Activated CD4-positive, alpha-beta T cell treated with anti-CD3 and anti-CD28 coated beads, Interleukin-2, amount 10 ng/mL, durations not matched to agents 7 days and 5 days (primary cell): ENCODE measurements around the gene FCSK. TPM values are rescaled to one million over a fixed set of nuclear protein-coding genes. Genes with fewer than 3 reads are reported as not detected.

ENCODE experiments used
- CTCF ChIA-PET: fragments of 350-600 bp; sonication (Branson Sonifier 250); formaldehyde crosslinking; loops from one replicate; lab custom pipeline; 2021; ENCODE audit warnings: antibody characterized with exemption; lab: Charles Lee
- POLR2A ChIA-PET: fragments of 350-600 bp; sonication (Branson Sonifier 250); formaldehyde crosslinking; loops from one replicate; lab custom pipeline; 2021; ENCODE audit warnings: antibody characterized with exemption; lab: Charles Lee
- DNase-seq: peaks from one replicate; pipeline ENCODE4 v3.0.0-alpha.2; 2020
- H3K27ac Mint-ChIP-seq: one replicate; pipeline ENCODE4 v1.8.0; 2021; ENCODE audit warnings: mild to moderate bottlenecking, moderate library complexity, mixed read lengths
- H3K27me3 Mint-ChIP-seq: one replicate; pipeline ENCODE4 v1.8.0; 2021; ENCODE audit warnings: mixed read lengths
- H3K36me3 Mint-ChIP-seq: one replicate; pipeline ENCODE4 v1.8.0; 2021; ENCODE audit warnings: low read depth, mixed read lengths
- H3K4me1 Mint-ChIP-seq: one replicate; pipeline ENCODE4 v1.8.0; 2021; ENCODE audit warnings: mixed read lengths
- H3K4me3 Mint-ChIP-seq: one replicate; pipeline ENCODE4 v1.8.0; 2021; ENCODE audit warnings: mild to moderate bottlenecking, moderate library complexity, mixed read lengths
- H3K9me3 Mint-ChIP-seq: one replicate; pipeline ENCODE4 v1.8.0; 2021; ENCODE audit warnings: mixed read lengths
- total RNA-seq, 2 experiments: library from RNA; stranded (reverse); gene quantifications; one replicate each; pipeline ENCODE4 v1.2.3, GENCODE V29; 2021

FCSK gene
- total RNA-seq, 2 experiments from 2014 or later = 16.8 to 18.8 TPM

DNA sequence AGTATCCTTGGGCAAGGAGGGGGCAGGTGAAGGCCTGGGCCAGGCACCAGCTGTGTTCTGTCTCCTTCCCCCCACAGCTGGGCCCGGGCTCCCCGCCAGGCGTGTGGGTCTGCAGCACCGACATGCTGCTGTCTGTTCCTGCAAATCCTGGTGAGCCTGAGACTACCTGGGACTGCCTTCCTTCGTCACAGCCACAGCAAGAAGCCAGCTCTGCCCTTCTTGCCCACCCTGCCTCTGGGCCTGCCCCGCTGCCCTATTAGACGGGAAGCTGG lies 12.3 kb downstream of the FCSK start:
- POLR2A ChIA-PET = no interaction called here
- no peaks in the 10 kb centered on the region for H3K9me3 Mint-ChIP-seq

DNA sequence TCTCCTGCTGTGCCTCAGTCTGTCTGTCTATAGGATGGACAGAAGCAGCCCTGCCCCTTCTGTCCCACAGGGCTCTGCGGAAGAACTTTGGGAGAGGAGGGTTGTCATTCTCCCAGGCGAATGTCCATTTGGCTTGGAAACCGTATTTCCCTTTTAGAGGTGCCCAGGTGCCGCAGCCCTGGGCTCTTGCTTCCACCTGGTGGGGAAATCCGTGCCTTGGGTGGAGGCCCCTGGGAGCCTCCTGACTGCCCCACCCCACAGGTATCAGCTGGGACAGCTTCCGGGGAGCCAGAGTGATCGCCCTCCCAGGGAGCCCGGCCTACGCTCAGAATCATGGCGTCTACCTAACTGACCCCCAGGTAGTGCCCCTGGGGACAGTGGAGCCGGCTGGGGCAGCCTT lies 12.7 kb downstream of the FCSK start:
- no peak overlapping the region for H3K27ac Mint-ChIP-seq
- no peaks in the 10 kb centered on the region for H3K4me1 Mint-ChIP-seq
- ChIA-PET POLR2A (no interaction called here), CTCF (interaction anchor here (1.0 kb wide), 1 partner anchor 11 kb away, joined by 3 read pairs; no protein-coding TSS in a partner anchor)
- no peaks in the 10 kb centered on the region for H3K9me3 Mint-ChIP-seq
- DNase-seq = no peak
- H3K27me3 Mint-ChIP-seq = no peaks in the 10 kb centered on the region
- H3K36me3 Mint-ChIP-seq = no peaks in the 10 kb centered on the region
- H3K4me3 Mint-ChIP-seq = no peak overlapping the region

More for the DNA sequence above, 12.3 kb downstream of the FCSK start:
- no peak overlapping the region for H3K27ac Mint-ChIP-seq
- CTCF ChIA-PET = interaction anchor here (1.0 kb wide), 1 partner anchor 10 kb away, joined by 3 read pairs; no protein-coding TSS in a partner anchor
- H3K4me3 Mint-ChIP-seq = no peak overlapping the region
- H3K27me3 Mint-ChIP-seq = no peaks in the 10 kb centered on the region
- no peak for DNase-seq
- H3K36me3 Mint-ChIP-seq = no peaks in the 10 kb centered on the region
- no peaks in the 10 kb centered on the region for H3K4me1 Mint-ChIP-seq

DNA sequence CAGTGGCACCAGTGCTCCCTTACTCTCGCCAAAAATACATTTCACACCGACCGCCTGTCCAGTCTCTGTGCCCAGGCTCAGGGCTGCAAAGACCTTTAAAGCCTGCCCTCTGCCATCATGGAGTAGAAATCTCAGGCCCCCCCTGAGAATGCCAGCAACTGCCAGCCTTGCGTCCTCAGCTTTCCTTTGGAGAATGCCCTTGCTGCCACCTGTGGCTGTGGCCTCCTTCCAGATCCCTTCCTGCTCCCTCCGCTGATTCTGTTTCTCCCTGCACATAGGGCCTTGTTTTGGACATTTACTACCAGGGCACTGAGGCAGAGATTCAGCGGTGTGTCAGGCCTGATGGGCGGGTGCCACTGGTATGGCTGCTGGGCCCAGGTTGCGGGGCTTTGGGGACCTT lies 13.2 kb downstream of the FCSK start:
- H3K36me3 Mint-ChIP-seq = no peaks in the 10 kb centered on the region
- H3K4me1 Mint-ChIP-seq = no peaks in the 10 kb centered on the region
- H3K9me3 Mint-ChIP-seq = no peaks in the 10 kb centered on the region
- POLR2A ChIA-PET = no interaction called here
- CTCF ChIA-PET = no interaction called here
- H3K27me3 Mint-ChIP-seq = no peaks in the 10 kb centered on the region
- DNase-seq = no peak
- H3K4me3 Mint-ChIP-seq = no peak overlapping the region
- H3K27ac Mint-ChIP-seq = peak overlapping the region; percentile 57

DNA sequence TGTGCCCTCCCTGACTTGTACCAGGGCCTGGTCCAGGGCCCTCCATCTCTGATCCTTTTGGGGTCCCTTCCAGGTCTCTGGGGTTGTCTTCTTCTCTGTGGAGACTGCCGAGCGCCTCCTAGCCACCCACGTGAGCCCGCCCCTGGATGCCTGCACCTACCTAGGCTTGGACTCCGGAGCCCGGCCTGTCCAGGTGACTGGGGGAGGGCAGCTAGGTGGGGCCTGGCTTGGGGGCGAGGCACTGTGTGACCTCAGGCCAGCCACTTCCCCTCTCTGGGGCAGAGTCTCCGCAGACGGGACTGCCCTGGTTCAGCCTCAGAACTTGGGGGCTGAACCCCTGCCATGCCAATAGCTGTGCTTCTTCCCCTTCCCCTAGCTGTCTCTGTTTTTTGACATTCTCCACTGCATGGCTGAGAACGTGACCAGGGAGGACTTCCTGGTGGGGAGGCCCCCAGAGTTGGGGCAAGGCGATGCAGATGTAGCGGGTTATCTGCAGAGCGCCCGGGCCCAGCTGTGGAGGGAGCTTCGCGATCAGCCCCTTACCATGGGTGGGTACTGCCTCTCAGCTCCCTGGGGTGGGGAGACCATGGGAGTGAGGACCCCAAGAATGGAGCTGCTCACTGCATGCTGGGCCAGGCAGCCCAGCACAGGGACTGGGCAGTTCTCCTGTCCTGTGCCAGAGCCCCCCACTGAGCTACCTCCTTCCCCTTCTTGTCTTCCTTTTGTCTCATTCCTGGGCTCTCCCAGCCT lies 14.6 kb downstream of the FCSK start:
- H3K36me3 Mint-ChIP-seq = no peaks in the 10 kb centered on the region
- CTCF ChIA-PET = interaction anchor here (0.6 to 1.6 kb wide), 6 partner anchors 8 to 99 kb away, joined by 3 to 4 read pairs (median 3); partner anchors contain the start of gene FCSK

DNA sequence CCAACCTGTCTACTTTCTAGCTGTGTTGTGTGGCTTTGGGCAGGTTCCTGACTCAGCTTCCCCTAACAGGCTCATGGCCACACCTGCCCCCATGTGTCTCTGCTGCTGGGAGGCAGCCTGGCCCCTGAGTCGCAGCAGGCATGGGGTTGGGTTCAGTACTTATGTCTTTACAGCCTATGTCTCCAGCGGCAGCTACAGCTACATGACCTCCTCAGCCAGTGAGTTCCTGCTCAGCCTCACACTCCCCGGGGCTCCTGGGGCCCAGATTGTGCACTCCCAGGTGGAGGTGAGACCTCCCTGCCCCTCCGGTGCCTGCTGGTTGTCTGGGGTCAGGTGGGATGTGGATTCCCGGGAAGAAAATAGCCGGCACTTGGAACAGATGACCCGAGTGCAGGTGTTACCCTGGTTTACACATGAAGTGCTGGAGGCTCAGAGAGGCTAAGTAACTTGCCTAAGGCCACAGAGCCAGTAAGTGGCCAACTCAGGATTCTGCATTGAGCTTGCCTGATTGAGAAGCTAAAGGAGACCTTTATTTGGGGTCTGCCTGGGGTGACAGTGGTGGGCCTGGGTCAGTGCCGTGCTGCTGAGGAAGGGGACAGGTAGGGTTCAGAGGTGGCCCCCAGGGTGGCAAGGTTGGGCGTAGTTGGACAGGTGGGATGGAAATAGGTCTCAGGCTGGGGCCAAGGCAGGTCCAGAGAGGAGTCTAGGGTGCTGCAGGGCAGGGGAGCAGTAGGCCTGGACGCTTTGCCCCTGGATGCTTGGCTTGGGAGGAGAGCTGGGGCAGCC lies 15.9 kb downstream of the FCSK start:
- CTCF ChIA-PET = interaction anchor here (1.1 to 1.6 kb wide), 3 partner anchors 8 to 89 kb away, joined by 3 to 4 read pairs (median 3); no protein-coding TSS in a partner anchor
- no peaks in the 10 kb centered on the region for H3K36me3 Mint-ChIP-seq
- H3K27me3 Mint-ChIP-seq = no peaks in the 10 kb centered on the region
- H3K4me1 Mint-ChIP-seq = no peaks in the 10 kb centered on the region
- POLR2A ChIA-PET = no interaction called here
- no peak overlapping the region for H3K4me3 Mint-ChIP-seq
- DNase-seq = no peak
- H3K27ac Mint-ChIP-seq = no peak overlapping the region
- no peaks in the 10 kb centered on the region for H3K9me3 Mint-ChIP-seq

More for the DNA sequence above, 14.6 kb downstream of the FCSK start:
- no peak overlapping the region for H3K4me3 Mint-ChIP-seq
- no peak for DNase-seq
- H3K4me1 Mint-ChIP-seq = no peaks in the 10 kb centered on the region
- H3K27ac Mint-ChIP-seq = no peak overlapping the region
- POLR2A ChIA-PET = no interaction called here
- H3K9me3 Mint-ChIP-seq = no peaks in the 10 kb centered on the region
- H3K27me3 Mint-ChIP-seq = no peaks in the 10 kb centered on the region

DNA sequence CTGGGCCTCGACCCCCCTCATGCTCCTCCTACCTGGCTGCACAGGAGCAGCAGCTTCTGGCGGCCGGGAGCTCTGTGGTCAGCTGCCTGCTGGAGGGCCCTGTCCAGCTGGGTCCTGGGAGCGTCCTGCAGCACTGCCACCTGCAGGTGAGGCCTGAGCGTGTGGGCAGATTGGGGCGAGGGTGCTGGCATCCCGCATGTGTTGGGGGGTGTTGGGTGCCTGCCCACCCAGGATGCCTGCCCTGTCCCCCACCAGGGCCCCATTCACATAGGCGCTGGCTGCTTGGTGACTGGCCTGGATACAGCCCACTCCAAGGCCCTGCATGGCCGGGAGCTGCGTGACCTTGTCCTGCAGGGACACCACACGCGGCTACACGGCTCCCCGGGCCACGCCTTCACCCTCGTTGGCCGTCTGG lies 16.5 kb downstream of the FCSK start:
- H3K27ac Mint-ChIP-seq = no peak overlapping the region
- no peak for DNase-seq
- ChIA-PET POLR2A (no interaction called here), CTCF (interaction anchor here (1.1 to 1.5 kb wide), 2 partner anchors 26 to 90 kb away, joined by 3 read pairs; no protein-coding TSS in a partner anchor)
- H3K9me3 Mint-ChIP-seq = no peaks in the 10 kb centered on the region
- no peaks in the 10 kb centered on the region for H3K27me3 Mint-ChIP-seq
- no peak overlapping the region for H3K4me3 Mint-ChIP-seq
- no peaks in the 10 kb centered on the region for H3K36me3 Mint-ChIP-seq
- H3K4me1 Mint-ChIP-seq = peaks cover 4% of the 10 kb centered on the region

DNA sequence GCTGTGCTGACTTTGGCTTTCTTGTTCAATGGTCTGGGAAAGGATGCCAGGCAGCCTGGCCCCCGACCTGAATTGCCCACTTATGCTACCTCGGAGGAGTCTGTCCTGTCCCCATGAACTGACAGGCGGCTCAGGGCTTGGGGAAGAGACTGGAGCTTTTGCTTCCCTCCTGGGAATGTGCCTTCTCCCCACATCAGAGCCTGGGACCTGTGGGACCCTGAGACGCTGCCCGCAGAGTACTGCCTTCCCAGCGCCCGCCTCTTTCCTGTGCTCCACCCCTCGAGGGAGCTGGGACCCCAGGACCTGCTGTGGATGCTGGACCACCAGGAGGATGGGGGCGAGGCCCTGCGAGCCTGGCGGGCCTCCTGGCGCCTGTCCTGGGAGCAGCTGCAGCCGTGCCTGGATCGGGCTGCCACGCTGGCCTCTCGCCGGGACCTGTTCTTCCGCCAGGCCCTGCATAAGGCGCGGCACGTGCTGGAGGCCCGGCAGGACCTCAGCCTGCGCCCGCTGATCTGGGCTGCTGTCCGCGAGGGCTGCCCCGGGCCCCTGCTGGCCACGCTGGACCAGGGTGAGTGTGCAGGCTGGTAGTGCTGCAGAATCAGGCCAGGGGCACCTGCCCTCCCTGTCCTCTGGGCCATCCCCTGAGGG lies 18.5 kb downstream of the FCSK start:
- no peak for DNase-seq
- Mint-ChIP-seq H3K9me3 (no peaks in the 10 kb centered on the region), H3K4me1 (peaks cover 16% of the 10 kb centered on the region), H3K27ac (no peak overlapping the region), H3K36me3 (peaks cover 2% of the 10 kb centered on the region), H3K27me3 (no peaks in the 10 kb centered on the region), H3K4me3 (no peak overlapping the region)
- ChIA-PET CTCF (interaction anchor here (0.9 to 1.6 kb wide), 5 partner anchors 11 to 90 kb away, joined by 3 to 4 read pairs (median 3); no protein-coding TSS in a partner anchor), POLR2A (no interaction called here)

DNA sequence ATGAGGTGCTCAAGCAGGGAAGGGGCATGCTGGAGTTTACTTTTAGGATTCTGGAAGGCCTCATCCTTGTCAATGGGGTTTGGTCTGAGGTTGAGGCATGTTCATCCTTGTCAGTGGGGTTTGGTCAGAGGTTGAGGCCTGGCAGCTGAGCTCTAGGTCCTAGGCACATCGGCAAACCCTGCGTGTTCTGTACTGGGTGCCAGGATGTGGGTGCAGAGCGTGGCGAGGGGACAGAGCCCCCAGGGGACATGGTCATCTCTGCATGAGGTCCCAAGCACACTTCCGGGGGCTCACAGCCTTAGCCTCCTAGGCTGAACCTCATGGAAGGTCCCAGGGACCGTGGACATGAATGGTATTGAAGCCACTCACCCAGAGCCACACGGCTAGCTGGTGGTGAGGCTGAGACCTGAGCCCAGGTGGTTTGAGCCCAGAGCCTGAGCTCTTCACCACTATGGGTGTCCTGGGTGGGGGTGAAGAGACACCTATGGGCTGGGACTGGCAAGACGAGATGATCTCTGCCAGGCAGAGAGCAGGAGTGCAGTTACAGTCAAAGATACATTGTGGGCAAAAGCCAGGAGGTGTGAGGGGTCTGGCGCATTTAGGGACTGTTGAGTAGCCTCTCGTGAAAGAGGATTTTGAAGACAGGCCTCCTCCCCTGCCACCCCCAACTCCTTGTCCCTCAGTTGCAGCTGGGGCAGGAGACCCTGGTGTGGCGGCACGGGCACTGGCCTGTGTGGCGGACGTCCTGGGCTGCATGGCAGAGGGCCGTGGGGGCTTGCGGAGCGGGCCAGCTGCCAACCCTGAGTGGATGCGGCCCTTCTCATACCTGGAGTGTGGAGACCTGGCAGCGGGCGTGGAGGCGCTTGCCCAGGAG lies 19.3 kb downstream of the FCSK start:
- H3K4me3 Mint-ChIP-seq = no peak overlapping the region
- peak; percentile 25 for DNase-seq
- ChIA-PET POLR2A (no interaction called here), CTCF (interaction anchor here (0.9 to 1.6 kb wide), 4 partner anchors 10 to 91 kb away, joined by 3 to 4 read pairs (median 3); no protein-coding TSS in a partner anchor)
- no peaks in the 10 kb centered on the region for H3K9me3 Mint-ChIP-seq
- no peaks in the 10 kb centered on the region for H3K27me3 Mint-ChIP-seq
- peak overlapping the region; percentile 19 for H3K27ac Mint-ChIP-seq
- peaks cover 2% of the 10 kb centered on the region for H3K36me3 Mint-ChIP-seq
- peaks cover 18% of the 10 kb centered on the region for H3K4me1 Mint-ChIP-seq

DNA sequence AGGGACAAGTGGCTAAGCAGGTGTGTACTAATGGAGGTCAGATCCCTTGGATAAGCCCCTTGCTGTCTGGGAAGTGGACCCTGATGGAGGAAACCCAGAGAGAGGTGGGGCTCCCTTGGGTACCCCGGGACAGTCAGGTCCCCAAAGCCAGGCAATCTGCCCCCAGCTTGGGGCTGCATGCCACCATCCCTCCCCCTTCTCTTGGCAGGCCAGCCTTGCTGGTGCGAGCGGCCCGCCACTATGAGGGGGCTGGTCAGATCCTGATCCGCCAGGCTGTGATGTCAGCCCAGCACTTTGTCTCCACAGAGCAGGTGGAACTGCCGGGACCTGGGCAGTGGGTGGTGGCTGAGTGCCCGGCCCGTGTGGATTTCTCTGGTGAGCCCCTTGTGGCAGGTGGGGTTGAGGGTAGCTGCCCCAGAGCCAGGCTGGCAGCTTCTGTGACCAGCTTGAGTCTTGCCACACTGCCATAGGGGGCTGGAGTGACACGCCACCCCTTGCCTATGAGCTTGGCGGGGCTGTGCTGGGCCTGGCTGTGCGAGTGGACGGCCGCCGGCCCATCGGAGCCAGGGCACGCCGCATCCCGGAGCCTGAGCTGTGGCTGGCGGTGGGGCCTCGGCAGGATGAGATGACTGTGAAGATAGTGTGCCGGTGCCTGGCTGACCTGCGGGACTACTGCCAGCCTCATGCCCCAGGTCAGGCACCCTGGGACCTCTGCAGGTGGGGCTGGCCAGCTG lies 20.1 kb downstream of the FCSK start:
- H3K4me1 Mint-ChIP-seq = peaks cover 21% of the 10 kb centered on the region
- H3K27ac Mint-ChIP-seq = no peak overlapping the region
- H3K9me3 Mint-ChIP-seq = no peaks in the 10 kb centered on the region
- H3K4me3 Mint-ChIP-seq = no peak overlapping the region
- ChIA-PET POLR2A (no interaction called here), CTCF (interaction anchor here (1.1 to 1.6 kb wide), 2 partner anchors 25 to 92 kb away, joined by 3 read pairs; no protein-coding TSS in a partner anchor)
- DNase-seq = no peak
- H3K36me3 Mint-ChIP-seq = peaks cover 2% of the 10 kb centered on the region
- no peaks in the 10 kb centered on the region for H3K27me3 Mint-ChIP-seq

DNA sequence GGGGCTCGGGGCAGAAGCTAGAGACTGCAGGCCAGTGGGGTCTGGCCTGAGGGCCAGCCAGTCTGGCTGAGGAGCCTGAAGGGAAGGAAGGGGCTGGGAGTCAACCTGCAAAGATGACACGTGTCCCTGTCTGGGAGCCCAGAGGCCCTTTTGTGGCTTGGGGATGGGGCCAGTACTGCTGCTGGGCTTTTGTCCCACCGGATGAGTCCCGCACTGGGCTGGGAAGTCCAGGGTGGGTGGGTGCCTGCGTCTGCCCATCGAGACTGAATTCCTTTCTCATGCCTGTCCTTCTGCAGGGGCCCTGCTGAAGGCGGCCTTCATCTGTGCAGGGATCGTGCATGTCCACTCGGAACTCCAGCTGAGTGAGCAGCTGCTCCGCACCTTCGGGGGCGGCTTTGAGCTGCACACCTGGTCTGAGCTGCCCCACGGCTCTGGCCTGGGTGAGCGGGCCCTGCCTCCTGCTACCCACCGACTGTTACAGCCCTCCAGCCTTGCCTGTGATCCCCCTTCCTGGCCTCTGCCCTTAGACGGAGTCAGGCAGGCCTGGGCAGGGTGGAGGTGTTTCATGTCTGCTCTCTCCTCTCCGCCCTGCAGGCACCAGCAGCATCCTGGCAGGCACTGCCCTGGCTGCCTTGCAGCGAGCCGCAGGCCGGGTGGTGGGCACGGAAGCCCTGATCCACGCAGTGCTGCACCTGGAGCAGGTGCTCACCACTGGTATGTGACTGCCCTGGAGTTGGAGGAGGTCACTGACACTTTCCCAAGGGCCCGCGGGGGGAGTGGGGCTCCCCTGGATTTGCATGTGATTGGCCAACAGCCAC lies 20.9 kb downstream of the FCSK start:
- H3K4me1 Mint-ChIP-seq = peaks cover 21% of the 10 kb centered on the region
- no peaks in the 10 kb centered on the region for H3K27me3 Mint-ChIP-seq
- peaks cover 2% of the 10 kb centered on the region for H3K36me3 Mint-ChIP-seq
- H3K27ac Mint-ChIP-seq = peak overlapping the region; percentile 36
- ChIA-PET CTCF (interaction anchor here (1.1 kb wide), 1 partner anchor 26 kb away, joined by 3 read pairs; no protein-coding TSS in a partner anchor), POLR2A (no interaction called here)
- H3K9me3 Mint-ChIP-seq = no peaks in the 10 kb centered on the region
- DNase-seq = no peak
- H3K4me3 Mint-ChIP-seq = no peak overlapping the region
